Measurements from ENCODE around the gene ZNF205.

DNA sequence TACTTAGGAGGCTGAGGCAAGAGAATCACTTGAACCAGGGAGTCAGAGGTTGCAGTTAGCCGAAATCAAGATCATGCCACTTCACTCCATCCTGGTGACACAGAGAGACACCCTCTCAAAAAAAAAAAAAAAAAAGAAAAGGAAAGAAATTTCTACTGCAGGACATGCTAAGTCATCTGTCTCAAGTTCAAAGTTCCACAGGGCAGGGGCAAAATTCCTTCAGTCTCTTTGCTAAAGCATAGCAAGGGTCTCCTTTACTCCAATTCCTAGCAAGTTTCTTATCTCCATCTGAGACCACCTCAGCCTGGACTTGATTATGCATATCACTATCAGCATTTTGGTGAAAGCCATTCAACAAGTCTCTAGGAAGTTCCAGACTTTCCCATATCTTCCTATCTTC, 27.9 kb upstream of the ZNF205 start:
- no peak for TF ChIP-seq EZH2 (IDR thresholded peaks at IDR 0.05; ENCODE audit: insufficient read depth, low read length)
- TF ChIP-seq, protein P1, sequence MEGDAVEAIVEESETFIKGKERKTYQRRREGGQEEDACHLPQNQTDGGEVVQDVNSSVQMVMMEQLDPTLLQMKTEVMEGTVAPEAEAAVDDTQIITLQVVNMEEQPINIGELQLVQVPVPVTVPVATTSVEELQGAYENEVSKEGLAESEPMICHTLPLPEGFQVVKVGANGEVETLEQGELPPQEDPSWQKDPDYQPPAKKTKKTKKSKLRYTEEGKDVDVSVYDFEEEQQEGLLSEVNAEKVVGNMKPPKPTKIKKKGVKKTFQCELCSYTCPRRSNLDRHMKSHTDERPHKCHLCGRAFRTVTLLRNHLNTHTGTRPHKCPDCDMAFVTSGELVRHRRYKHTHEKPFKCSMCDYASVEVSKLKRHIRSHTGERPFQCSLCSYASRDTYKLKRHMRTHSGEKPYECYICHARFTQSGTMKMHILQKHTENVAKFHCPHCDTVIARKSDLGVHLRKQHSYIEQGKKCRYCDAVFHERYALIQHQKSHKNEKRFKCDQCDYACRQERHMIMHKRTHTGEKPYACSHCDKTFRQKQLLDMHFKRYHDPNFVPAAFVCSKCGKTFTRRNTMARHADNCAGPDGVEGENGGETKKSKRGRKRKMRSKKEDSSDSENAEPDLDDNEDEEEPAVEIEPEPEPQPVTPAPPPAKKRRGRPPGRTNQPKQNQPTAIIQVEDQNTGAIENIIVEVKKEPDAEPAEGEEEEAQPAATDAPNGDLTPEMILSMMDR (IDR thresholded peaks at IDR 0.05; ENCODE audit: insufficient read depth, low read depth, low read length), result no peak
